Right kidney (tissue), 1 donor: ENCODE results near the gene MLLT3.

ENCODE experiments used
- DNase-seq: peaks from one replicate; pipeline ENCODE4 v3.0.0-alpha.2; 2016

MLLT3 gene

DNA sequence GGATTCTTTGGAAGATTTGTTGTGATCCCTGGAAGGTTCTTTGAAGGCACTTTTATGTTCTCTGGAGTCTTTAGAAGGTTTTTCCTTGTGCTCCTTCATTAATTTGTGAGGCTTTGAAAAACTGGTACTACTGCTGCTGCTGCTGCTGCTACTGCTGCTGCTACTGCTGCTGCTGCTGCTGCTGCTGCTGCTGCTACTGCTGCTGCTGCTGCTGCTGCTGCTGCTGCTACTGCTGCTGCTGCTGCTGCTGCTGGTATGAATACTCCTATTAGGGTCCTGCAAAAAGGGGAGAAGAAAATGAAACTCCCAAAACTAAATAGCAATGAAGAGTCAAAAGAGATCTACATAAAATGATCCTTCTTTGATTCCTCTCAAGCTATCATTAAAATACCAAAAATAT lies 208.1 kb downstream of the MLLT3 start:
- no peak for DNase-seq

DNA sequence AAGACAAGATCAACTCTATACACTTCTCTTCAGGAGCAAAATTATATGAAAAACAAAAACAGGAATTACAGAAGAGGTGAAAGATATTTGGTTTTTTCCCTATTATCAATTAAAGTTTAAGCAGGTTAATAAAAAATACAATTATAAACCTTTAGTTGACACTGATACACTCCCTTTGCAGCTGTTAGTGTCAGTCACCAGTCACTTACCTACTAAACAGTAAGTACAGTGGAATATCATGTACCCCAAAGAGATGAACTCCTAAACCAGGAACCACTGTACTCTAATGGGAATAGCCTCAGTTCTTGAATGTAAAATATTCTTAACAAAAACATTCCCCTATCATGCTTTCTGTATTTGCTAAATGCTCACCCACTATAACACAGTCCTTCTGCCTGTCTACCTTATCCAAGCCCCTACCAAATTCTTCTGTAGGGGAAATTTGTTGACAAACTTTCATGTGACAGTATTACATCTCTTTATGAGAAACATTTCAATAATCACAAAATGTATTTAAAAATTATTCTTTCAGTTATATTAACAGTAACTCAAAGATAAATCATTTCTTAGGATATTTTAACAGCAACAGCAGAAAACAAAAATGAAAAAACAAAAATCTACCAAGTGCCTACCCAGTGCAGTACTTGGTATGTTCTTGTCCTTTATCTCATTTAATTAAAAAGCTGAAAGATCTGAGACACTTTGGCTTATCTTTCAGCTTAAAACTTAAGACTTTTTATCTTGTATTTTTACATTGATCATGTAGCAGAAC lies 212.8 kb downstream of the MLLT3 start:
- DNase-seq, result no peak

DNA sequence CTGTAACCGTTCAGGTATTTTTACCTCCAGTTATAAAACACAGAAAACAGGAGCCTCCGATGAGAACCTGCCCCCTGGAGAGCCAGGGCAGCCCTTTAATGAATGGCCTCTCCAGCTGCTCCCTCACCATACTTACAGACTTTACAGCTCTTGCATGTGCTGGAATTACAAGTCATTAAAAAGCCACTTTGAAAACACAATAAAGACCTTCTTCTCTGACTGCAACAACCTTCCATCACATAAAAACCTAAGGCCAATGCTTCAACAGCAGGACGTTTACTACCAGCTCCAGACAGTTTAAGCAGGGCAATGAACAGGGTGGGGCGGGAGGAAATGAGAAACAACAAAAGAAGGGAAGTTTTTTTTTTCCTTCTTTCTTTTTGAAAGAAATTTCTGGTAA lies 213.8 kb downstream of the MLLT3 start:
- DNase-seq, result no peak

DNA sequence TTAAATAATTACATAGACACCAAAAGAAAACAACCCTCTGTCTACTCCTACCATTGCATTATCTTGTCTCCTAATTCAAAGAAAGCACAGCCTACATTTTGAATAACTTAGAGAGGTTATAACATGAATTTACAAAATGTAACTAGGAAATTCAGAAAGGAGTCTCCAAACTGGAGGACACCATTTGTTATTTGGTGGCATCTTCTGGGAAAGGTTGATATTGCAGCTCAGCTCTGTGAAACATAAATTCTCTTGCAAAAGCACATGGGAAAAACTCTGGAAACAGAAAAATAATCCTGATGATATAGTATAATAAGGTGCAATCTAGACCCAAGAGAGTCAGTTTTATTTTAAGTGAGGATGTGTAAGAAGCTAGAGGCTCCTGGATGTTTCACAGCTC lies 215.3 kb downstream of the MLLT3 start:
- no peak for DNase-seq

DNA sequence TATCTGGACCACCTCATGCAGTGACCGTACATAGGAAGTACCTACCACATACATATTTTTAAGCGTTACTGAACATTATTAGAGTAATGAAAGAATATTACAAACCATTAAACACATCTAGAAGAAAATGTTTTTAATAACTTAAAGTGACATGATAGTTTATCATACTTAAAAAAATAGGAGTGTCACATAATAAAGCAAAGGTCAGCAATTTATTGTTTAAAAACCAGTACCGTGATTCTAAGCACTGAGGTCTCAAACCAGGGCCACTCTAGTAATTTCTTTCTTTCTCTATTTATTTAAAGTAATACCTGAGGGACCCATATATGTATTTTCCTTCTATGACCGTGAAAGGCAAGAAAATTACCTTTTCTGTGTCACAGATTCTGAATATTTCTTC lies 216.0 kb downstream of the MLLT3 start:
- no peak for DNase-seq

DNA sequence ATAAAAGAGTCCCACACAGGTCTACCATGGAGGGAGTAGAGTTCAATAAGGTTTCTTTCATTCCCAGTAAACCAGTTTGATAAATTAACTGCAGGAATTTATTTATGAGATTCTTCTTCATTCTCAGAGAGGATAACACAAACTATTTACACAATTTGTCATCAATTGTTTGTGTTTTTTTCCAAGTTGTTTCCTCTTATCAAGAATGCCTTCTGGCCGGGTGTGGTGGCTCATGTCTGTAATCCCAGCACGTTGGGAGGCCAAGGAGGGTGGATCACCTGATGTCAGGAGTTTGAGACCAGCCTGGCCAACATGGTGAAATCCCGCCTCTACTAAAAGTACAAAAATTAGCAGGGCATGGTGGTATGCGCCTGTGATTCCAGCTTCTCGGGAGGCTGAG lies 216.7 kb downstream of the MLLT3 start:
- DNase-seq, result no peak

DNA sequence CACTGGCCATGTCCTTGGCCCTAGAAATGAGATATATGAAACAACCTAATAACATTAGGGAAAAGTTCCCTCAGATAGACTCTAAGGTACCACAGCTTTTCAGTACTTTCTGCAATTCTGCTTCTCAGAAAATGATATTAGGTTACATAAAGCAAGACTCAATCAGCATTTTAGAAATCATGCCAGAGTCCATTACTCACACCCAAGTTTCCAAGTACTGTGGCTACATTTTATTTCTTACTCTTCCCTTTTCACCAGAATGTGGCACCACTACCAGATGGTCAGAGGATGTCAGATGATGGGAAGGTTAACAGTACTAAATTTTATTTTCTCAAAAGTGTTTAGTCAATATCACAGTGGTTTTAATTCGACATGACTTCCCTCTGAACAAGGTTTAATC lies 217.2 kb downstream of the MLLT3 start:
- no peak for DNase-seq

DNA sequence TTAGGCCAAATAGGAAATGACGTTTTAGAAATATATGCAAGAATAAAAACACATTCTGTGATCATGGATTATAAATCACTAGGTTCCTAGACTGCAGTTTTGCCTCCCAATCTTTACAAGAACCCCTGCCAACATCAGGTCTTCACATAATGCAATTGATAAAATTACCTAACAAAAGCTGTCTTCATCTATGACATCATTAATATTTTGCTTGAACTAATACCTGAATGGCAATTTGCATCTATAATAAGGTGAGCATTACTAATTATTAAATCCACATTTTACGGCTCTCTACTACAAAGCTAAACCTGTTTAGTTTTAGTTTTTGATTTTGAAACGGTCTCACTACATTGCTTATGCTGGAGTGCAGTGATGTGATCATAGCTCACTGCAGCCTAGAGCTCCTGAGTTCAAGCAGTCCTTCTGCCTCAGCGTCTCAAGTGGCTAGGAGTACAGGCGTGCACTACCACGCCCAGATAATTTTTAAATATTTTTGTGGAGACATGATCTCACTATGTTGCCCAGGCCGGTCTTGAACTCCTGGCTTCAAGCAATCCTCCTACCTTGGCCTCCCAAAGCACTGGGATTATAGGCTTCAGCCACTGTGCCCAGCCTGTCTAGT lies 218.0 kb downstream of the MLLT3 start:
- no peak for DNase-seq

DNA sequence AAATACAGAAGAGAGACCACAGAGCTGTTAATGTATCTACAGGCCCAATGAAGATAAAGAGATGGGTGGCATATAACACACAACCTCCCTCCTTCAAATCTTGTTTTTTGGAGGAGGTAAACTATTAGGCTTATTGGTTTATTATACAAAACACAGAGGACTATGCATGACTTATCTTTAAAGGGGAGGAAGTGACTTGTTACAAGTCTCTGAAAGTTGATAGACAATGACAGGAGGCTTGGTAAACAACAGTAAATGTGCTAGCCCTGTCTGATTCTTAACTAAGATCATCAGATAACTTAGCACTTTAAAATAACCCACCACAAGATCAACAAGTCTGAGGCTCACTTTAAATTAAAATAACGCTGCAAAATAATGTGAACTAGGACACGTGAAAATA lies 219.0 kb downstream of the MLLT3 start:
- no peak for DNase-seq

DNA sequence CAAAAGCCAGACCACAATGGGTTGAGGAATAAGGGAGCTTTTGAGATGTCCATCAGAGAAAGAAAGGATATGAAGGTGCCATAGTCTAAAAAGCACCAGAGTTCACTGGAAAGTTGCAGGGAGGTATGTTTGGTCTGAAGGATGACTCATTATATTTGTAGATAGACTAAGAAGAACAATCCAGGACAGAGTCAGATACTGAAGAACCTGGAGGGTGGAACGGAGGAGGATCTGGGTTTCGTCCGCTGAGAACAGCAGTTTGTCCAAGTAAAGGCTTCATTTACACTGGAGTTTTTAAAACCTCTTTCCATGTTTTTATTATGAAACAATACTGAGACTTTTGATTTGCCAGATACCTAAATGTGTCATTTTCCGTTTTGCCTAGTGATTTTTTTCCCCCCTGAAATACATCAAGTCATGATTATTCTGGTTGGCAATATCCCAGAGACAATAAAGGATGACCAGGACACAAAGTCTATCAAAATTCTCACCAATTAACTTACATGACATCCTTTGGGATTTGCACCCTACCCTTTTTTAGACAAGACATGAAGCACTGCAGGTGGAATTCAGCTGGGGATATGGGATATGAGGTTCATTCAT lies 219.9 kb downstream of the MLLT3 start:
- DNase-seq, result no peak

DNA sequence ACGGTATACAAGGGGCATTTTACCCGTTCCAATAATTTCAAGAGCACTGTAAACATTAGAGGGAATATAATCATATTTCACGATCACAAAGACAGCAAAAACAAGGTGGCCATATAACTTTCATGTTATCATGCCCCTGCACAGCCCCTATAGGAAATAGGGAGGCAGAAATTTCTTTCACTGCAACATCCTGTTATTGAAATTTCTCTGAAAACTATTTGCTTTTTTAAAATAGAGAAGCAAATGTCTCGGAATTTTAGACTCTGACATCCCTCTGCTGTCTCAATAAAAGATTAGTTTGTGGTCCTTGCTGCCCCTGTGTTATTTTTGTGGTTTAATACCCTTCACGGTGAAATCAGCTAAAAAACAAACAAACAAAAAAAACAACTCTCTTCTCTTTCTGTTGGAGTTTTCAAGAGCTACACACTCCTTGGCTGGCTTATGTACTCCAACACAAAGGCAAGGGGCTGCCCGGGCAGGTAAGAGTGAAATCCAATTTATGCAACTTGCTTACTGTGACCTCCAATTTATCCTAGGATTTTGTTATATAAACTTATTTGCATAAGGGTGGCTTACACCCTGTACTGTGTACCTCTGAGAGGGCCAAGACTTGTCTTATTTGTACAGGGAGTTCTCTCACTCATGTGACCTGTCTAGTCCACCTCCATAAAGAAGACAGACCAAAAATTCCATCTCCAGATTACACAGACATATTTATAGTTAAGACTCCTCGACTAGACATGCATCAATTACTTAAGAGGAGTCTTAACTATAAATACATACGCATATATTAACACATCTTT lies 223.6 kb downstream of the MLLT3 start:
- no peak for DNase-seq

DNA sequence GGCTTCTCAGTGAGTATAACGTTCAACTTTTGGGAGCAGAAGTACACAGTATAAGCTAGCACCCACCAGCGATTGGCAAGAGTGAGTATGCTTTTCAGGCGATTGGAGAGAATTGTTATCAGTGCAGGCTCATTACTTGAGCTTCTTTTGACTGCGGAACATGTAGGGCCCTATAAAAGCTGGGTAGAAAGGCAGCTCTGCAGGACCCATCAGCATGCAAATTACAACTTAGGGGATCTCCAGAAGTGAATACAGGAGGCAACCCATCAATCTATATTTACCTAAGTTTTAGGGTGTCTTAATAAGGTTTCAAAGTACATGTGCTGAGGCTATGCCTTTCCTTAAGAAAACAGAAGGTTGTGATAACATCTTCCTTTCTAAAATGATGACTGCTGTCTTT lies 225.0 kb downstream of the MLLT3 start:
- DNase-seq, result no peak

DNA sequence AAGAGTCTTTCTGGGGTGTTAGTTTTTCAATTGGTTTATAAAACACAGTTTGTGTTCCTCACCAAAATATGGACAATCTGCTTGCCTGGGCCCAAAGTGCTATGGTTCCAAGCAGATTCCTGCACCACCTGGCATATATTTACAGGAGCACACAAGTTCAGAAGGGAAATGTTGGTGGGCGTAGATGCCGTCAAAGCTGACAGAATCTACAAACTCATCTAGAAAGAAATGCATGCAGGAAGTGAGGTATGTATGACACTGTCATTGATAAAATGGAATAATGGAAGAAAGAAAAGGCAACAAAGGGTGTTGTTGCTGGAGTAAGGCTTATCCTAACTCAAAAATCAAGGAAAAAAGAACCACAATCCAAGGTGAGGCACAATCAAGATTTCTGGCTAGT lies 225.8 kb downstream of the MLLT3 start:
- no peak for DNase-seq

DNA sequence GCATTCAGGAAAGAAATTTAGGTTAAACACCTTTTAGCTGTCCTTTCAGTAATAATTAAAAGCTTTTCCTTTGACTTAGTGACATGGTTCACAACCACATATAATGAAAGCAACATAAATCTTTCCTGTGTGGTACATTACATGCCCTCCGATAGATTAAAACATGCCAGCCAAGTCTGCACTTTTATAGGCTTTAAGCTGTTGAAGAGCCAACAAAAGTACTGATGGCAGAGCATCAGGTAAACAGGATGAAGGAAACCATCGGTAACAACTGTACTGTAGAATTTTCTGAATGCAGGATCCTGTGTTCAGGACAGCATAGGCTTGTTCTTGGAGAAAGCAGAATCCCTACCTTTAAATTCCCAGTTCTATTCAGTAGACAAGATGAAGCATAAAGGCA lies 226.6 kb downstream of the MLLT3 start:
- no peak for DNase-seq

DNA sequence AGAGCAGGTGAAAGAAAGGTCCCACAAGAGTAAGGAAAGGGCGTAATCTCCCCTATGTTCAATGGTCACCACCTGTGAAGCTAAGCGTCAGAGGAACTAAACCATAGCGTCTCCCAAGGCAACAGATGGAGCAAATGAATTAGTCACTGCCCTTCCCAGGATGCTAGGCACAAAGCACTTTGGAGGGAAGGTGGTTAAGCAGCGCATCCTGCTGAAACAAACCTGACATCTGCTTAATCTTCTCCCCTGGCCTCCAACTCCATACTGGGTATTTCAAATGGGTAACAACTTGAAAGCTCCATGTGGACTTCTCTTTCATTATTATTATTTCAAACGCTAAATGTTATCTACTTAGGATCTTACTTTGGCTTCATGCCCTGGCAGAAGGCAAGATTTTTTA lies 227.3 kb downstream of the MLLT3 start:
- no peak for DNase-seq

DNA sequence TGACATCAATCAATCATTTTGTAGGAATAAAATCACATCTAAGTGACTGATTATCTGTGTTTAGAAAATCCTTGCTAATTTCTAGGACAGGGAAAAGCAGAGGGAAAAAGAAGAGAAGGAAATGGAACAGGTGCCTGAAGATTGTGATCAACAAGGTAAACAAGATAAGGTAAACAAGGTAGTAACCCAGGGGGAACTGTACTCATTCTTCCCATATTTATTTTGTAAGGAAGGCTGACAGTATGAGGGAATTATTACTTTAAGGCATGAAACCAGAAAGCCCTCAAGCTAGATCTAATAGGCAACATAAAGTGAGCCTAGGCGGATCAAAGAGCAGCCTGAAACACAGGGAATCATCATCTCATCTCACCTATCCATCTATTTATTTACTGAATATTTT lies 231.1 kb downstream of the MLLT3 start:
- no peak for DNase-seq

DNA sequence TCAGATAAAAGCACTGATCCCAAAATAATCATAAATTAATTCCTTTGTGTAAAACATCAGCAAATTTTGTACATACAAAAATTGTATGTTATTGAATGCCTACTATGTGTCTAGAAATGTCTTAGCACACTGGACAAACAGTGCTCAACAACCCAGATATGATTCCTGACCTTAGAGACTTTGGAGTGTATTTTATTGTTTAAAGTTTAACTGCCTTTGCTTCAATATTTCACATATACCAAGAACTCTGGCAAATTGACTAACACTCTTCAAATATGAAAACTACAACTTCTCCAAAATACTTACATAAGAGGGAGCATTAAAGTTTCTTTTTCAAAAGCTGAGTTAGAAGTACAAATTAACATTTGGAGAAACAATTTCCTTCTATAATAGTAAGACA lies 231.9 kb downstream of the MLLT3 start:
- no peak for DNase-seq

DNA sequence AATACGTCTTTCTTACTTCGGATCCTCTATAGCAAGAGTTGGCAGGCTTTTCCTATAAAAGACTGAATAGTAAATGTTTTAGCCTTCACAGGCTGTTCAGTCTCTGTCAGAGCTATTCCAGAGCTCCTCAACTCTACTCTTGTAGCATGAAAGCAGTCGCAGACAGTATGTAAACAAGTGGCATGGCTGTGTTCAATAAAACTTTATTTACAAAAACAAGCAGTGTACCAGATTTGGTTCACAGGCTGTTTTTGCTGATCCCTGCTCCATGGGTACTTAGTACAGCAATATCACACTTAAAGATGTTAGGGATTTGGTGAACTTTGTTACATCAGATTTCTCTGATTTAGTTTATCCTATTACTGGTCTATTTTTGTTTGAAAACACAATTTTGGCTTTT lies 235.2 kb downstream of the MLLT3 start:
- DNase-seq, result no peak

DNA sequence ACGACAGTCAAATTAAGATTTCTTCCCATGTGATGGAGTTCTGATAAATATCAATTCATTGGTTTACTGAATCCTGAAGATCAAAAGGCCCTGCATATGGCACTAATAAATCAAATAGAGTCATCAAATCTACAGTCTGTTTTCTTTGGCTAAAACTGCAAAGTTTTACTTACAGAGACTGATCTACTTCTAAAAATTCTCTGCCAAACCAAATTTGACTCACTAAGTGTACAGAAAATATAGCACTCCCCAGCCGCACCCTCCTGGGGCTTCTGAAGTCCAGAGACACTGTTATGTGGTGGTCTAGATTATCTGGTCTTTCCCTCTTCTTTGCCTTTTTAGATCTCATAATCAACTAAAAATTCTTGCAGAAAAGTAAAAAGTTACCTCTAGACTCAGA lies 237.7 kb downstream of the MLLT3 start:
- no peak for DNase-seq

DNA sequence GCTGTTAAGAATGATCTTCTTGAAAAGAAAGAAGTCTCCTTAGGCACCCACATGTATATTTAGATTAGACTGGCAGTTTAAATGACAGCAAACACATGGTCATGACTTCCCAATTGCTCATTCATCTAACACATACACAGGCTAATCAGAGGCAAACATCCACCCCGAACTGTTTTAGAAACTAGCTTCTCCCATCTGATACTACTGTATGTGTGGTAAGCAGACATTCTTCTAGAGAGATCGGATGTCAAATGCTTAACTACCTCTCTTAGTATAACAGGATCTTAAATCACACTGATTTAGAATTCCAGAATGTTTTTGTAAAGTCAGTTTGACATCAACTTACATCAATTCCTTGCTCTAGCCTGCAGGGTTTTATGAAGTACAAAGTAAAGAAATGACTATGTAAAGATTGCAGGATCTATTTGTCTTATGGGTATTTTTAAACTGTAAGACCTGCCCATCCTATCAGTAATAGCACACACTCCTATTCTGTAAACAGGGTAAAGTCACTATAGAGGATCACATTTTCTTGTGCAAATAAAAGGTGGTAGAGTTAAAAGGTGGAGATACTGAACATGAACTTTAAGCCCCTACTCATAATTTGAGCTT lies 239.7 kb downstream of the MLLT3 start:
- no peak for DNase-seq

DNA sequence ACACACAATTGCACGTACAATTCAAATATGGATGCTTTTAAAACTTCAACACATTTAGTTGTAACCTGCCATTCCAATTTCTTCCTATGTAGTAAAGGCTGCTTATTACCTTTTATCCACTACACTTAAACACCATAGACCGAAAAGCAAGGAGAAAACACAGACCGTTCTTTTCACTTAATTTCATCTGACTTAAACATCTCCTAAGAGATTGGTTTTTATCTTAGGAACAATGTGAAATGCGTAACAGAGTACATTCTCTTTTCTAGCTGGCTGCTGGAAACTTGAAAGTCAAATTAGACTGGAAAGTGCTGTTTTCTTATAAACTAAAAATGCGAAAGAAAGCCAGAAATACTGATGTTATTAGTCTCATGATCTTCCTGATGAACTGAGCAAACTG lies 241.8 kb downstream of the MLLT3 start:
- no peak for DNase-seq

DNA sequence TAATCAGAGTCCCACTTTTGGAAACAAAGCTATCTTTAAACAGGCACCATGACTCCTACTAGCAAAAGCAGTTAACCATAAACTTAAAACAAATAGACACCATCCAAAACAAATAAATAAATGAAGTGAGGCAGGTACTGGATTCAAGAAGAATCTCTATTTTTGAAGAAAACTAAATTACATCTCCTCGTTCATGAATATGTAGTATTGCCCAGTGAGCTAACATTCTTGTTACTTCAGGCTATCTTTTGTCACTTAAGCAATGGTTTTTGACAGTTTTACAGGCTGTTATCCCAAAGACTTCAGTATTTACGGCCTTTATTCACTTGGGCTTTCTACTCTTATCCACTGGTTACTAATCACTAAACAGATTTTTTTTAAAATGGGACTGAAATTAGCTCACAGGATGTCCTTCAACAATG lies 242.5 kb downstream of the MLLT3 start:
- no peak for DNase-seq

DNA sequence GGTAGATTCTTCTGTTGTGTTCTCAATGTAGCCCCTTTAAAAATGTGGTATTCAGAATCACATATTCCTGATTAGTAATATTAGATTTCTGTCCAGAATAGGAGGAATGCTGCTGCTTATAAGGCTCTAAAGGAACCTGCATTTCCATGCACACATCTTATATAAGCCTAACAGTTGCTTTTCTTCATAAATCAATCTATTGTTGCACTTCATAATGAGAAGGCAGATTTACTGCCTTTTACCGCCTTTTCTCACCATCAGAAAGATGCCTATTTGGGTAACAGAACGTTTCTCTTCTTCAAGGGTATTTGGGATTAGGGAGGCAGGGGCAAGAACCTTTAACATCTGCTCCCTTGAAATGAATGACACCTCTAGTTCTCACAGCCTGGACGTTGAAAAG lies 243.4 kb downstream of the MLLT3 start:
- DNase-seq, result no peak
